Activated naive CD8-positive, alpha-beta T cell (primary cell): Measurements from ENCODE around the gene SLC10A6.

Experiments used
- H3K27ac Mint-ChIP-seq: one replicate; pipeline ENCODE4 v1.8.0; 2021; ENCODE audit warnings: mixed read lengths
- H3K27me3 Mint-ChIP-seq: one replicate; pipeline ENCODE4 v1.8.0; 2021; ENCODE audit warnings: mixed read lengths
- H3K36me3 Mint-ChIP-seq: one replicate; pipeline ENCODE4 v1.8.0; 2021; ENCODE audit warnings: mixed read lengths
- H3K4me1 Mint-ChIP-seq: one replicate; pipeline ENCODE4 v1.8.0; 2021; ENCODE audit warnings: low read depth, mixed read lengths
- H3K4me3 Mint-ChIP-seq: one replicate; pipeline ENCODE4 v1.8.0; 2021; ENCODE audit warnings: mild to moderate bottlenecking, mixed read lengths
- H3K9me3 Mint-ChIP-seq: one replicate; pipeline ENCODE4 v1.8.0; 2021; ENCODE audit warnings: low read depth, mixed read lengths

SLC10A6 gene

GRCh38 chr4:86870442-86871069 is 21.4 kb upstream of the SLC10A6 start:
- Mint-ChIP-seq H3K4me1 (no peaks in the 10 kb centered on the region), H3K27me3 (peaks cover 4% of the 10 kb centered on the region), H3K4me3 (no peak overlapping the region), H3K9me3 (no peaks in the 10 kb centered on the region), H3K36me3 (no peaks in the 10 kb centered on the region), H3K27ac (no peak overlapping the region)

- no peaks in the 10 kb centered on the region for H3K9me3 Mint-ChIP-seq
- no peaks in the 10 kb centered on the region for H3K4me1 Mint-ChIP-seq
- H3K36me3 Mint-ChIP-seq = peaks cover 6% of the 10 kb centered on the region
- H3K4me3 Mint-ChIP-seq = no peak overlapping the region
- H3K27ac Mint-ChIP-seq = no peak overlapping the region
- H3K27me3 Mint-ChIP-seq = no peaks in the 10 kb centered on the region
Measured at GRCh38 chr4:86857341-86858052, 8.3 kb upstream of the SLC10A6 start.

GRCh38 chr4:86856896-86857295 is 7.7 kb upstream of the SLC10A6 start:
- no peaks in the 10 kb centered on the region for H3K27me3 Mint-ChIP-seq
- peaks cover 6% of the 10 kb centered on the region for H3K36me3 Mint-ChIP-seq
- H3K27ac Mint-ChIP-seq = no peak overlapping the region
- no peaks in the 10 kb centered on the region for H3K4me1 Mint-ChIP-seq
- no peak overlapping the region for H3K4me3 Mint-ChIP-seq
- no peaks in the 10 kb centered on the region for H3K9me3 Mint-ChIP-seq

- Mint-ChIP-seq H3K4me1 (no peaks in the 10 kb centered on the region), H3K4me3 (no peak overlapping the region), H3K9me3 (no peaks in the 10 kb centered on the region), H3K27ac (no peak overlapping the region), H3K27me3 (no peaks in the 10 kb centered on the region), H3K36me3 (peaks cover 6% of the 10 kb centered on the region)
Measured at GRCh38 chr4:86855572-86855971, 6.4 kb upstream of the SLC10A6 start.

- H3K4me1 Mint-ChIP-seq = no peaks in the 10 kb centered on the region
- H3K36me3 Mint-ChIP-seq = peaks cover 2% of the 10 kb centered on the region
- H3K4me3 Mint-ChIP-seq = no peak overlapping the region
- no peak overlapping the region for H3K27ac Mint-ChIP-seq
- no peaks in the 10 kb centered on the region for H3K9me3 Mint-ChIP-seq
- H3K27me3 Mint-ChIP-seq = peaks cover 2% of the 10 kb centered on the region
Measured at GRCh38 chr4:86853209-86853608, 4.0 kb upstream of the SLC10A6 start.

- Mint-ChIP-seq H3K4me1 (no peaks in the 10 kb centered on the region), H3K4me3 (no peak overlapping the region), H3K27me3 (peaks cover 2% of the 10 kb centered on the region), H3K9me3 (no peaks in the 10 kb centered on the region), H3K27ac (no peak overlapping the region), H3K36me3 (no peaks in the 10 kb centered on the region)
Measured at GRCh38 chr4:86848136-86848535, 1.0 kb downstream of the SLC10A6 start.

- Mint-ChIP-seq H3K27ac (no peak overlapping the region), H3K27me3 (peaks cover 2% of the 10 kb centered on the region), H3K9me3 (no peaks in the 10 kb centered on the region), H3K4me1 (no peaks in the 10 kb centered on the region), H3K4me3 (no peak overlapping the region), H3K36me3 (no peaks in the 10 kb centered on the region)
Measured at GRCh38 chr4:86847571-86847970, 1.6 kb downstream of the SLC10A6 start.

- H3K4me3 Mint-ChIP-seq = no peak overlapping the region
- H3K27me3 Mint-ChIP-seq = peaks cover 2% of the 10 kb centered on the region
- H3K4me1 Mint-ChIP-seq = no peaks in the 10 kb centered on the region
- no peak overlapping the region for H3K27ac Mint-ChIP-seq
- H3K9me3 Mint-ChIP-seq = no peaks in the 10 kb centered on the region
- H3K36me3 Mint-ChIP-seq = no peaks in the 10 kb centered on the region
Measured at GRCh38 chr4:86846921-86847320, 2.3 kb downstream of the SLC10A6 start.

- H3K27me3 Mint-ChIP-seq = peaks cover 2% of the 10 kb centered on the region
- H3K36me3 Mint-ChIP-seq = no peaks in the 10 kb centered on the region
- no peak overlapping the region for H3K27ac Mint-ChIP-seq
- H3K9me3 Mint-ChIP-seq = no peaks in the 10 kb centered on the region
- no peaks in the 10 kb centered on the region for H3K4me1 Mint-ChIP-seq
- H3K4me3 Mint-ChIP-seq = no peak overlapping the region
Measured at GRCh38 chr4:86845593-86845992, 3.6 kb downstream of the SLC10A6 start.

- H3K4me3 Mint-ChIP-seq = no peak overlapping the region
- no peak overlapping the region for H3K27ac Mint-ChIP-seq
- no peaks in the 10 kb centered on the region for H3K36me3 Mint-ChIP-seq
- H3K4me1 Mint-ChIP-seq = no peaks in the 10 kb centered on the region
- H3K9me3 Mint-ChIP-seq = no peaks in the 10 kb centered on the region
- no peaks in the 10 kb centered on the region for H3K27me3 Mint-ChIP-seq
Measured at GRCh38 chr4:86841309-86841708, 7.9 kb downstream of the SLC10A6 start.

- Mint-ChIP-seq H3K4me3 (no peak overlapping the region), H3K4me1 (no peaks in the 10 kb centered on the region)
Measured at GRCh38 chr4:86840858-86841257, 8.3 kb downstream of the SLC10A6 start.

GRCh38 chr4:86837691-86838503 is 11.3 kb downstream of the SLC10A6 start:
- Mint-ChIP-seq H3K9me3 (no peaks in the 10 kb centered on the region), H3K4me1 (peaks cover 2% of the 10 kb centered on the region), H3K36me3 (no peaks in the 10 kb centered on the region), H3K4me3 (no peak overlapping the region), H3K27ac (no peak overlapping the region), H3K27me3 (no peaks in the 10 kb centered on the region)

More at GRCh38 chr4:86840858-86841257, 8.3 kb downstream of the SLC10A6 start:
- no peaks in the 10 kb centered on the region for H3K9me3 Mint-ChIP-seq
- no peaks in the 10 kb centered on the region for H3K27me3 Mint-ChIP-seq
- no peaks in the 10 kb centered on the region for H3K36me3 Mint-ChIP-seq
- H3K27ac Mint-ChIP-seq = no peak overlapping the region

GRCh38 chr4:86835677-86836076 is 13.5 kb downstream of the SLC10A6 start:
- H3K36me3 Mint-ChIP-seq = no peaks in the 10 kb centered on the region
- H3K9me3 Mint-ChIP-seq = no peaks in the 10 kb centered on the region
- no peaks in the 10 kb centered on the region for H3K27me3 Mint-ChIP-seq
- no peak overlapping the region for H3K4me3 Mint-ChIP-seq
- no peak overlapping the region for H3K27ac Mint-ChIP-seq
- H3K4me1 Mint-ChIP-seq = peaks cover 2% of the 10 kb centered on the region

- peaks cover 2% of the 10 kb centered on the region for H3K4me1 Mint-ChIP-seq
- H3K9me3 Mint-ChIP-seq = no peaks in the 10 kb centered on the region
- H3K27me3 Mint-ChIP-seq = no peaks in the 10 kb centered on the region
- H3K27ac Mint-ChIP-seq = no peak overlapping the region
- H3K4me3 Mint-ChIP-seq = no peak overlapping the region
- H3K36me3 Mint-ChIP-seq = no peaks in the 10 kb centered on the region
Measured at GRCh38 chr4:86834901-86835300, 14.3 kb downstream of the SLC10A6 start.

- no peak overlapping the region for H3K4me3 Mint-ChIP-seq
- peaks cover 2% of the 10 kb centered on the region for H3K4me1 Mint-ChIP-seq
- H3K27me3 Mint-ChIP-seq = no peaks in the 10 kb centered on the region
- H3K27ac Mint-ChIP-seq = no peak overlapping the region
- no peaks in the 10 kb centered on the region for H3K9me3 Mint-ChIP-seq
- H3K36me3 Mint-ChIP-seq = peaks cover 2% of the 10 kb centered on the region
Measured at GRCh38 chr4:86833615-86834014, 15.6 kb downstream of the SLC10A6 start.
